ENCODE results near the gene SLC35G2. TPM values are rescaled to one million over a fixed set of nuclear protein-coding genes. Genes with fewer than 3 reads are reported as not detected.

SLC35G2 gene
- total RNA-seq, 1 experiment from 2014 or later = 6.6 TPM

- Histone ChIP-seq H3K23me2 (ENCODE audit: insufficient read length, low read depth, low read length, poor library complexity, severe bottlenecking) (peaks cover 14% of the 10 kb centered on the region), H3K79me2 (ENCODE audit: insufficient read depth, low read length) (peaks cover 5% of the 10 kb centered on the region; the same call in 1 of the 2 replicates), H4K20me1 (ENCODE audit: control insufficient read depth, insufficient read depth, insufficient read length) (no peaks in the 10 kb centered on the region), H2BK20ac (ENCODE audit: low read depth, low read length, poor library complexity, severe bottlenecking) (no peak within 1 kb of the TSS), H3K4me2 (ENCODE audit: insufficient read depth, insufficient read length, low read length) (peak within 1 kb of the TSS; percentile 81), H2BK15ac (ENCODE audit: low read depth, low read length) (no peak within 1 kb of the TSS), H3K27me3 (ENCODE audit: insufficient read depth, low read length) (no peaks in the 10 kb centered on the region), H3K14ac (ENCODE audit: insufficient read depth, low read length) (peak within 1 kb of the TSS; percentile 30), H3K9ac (ENCODE audit: extremely low read depth, insufficient read length, low read length) (peak within 1 kb of the TSS; percentile 77), H2BK12ac (ENCODE audit: insufficient read length, low read depth, low read length) (no peak within 1 kb of the TSS), H3K23ac (ENCODE audit: insufficient read length, low read depth, low read length) (no peak within 1 kb of the TSS), H4K8ac (replicated peaks; ENCODE audit: insufficient read length, low read depth, low read length) (no peak within 1 kb of the TSS), H4K5ac (ENCODE audit: insufficient read length, low read depth, low read length) (no peak within 1 kb of the TSS), H4K91ac (ENCODE audit: insufficient read length, low read depth, low read length) (no peak within 1 kb of the TSS), H2BK5ac (ENCODE audit: insufficient read length, low read length) (no peak within 1 kb of the TSS), H3K9me3 (ENCODE audit: control insufficient read depth, low read depth, low read length) (no peaks in the 10 kb centered on the region), H3K27ac (ENCODE audit: insufficient read length, low read depth, low read length) (no peak within 1 kb of the TSS), H3K18ac (ENCODE audit: insufficient read length, low read depth, low read length) (peak within 1 kb of the TSS; percentile 30), H3K79me1 (ENCODE audit: insufficient read depth, low read depth, low read length, poor library complexity, severe bottlenecking) (no peaks in the 10 kb centered on the region), H3K4ac (ENCODE audit: low read depth, low read length) (no peak within 1 kb of the TSS), H3K4me1 (ENCODE audit: insufficient read depth, low read length) (peaks cover 2% of the 10 kb centered on the region; the same call in 1 of the 2 replicates), H2BK120ac (ENCODE audit: low read depth, low read length, poor library complexity, severe bottlenecking) (no peak within 1 kb of the TSS), H2AK5ac (ENCODE audit: insufficient read length, low read length) (no peak within 1 kb of the TSS), H3T11ph (ENCODE audit: low read length) (no peak within 1 kb of the TSS), H3K56ac (ENCODE audit: insufficient read length, low read depth, low read length) (no peak within 1 kb of the TSS), H2AFZ (ENCODE audit: low read length) (no peak within 1 kb of the TSS)
- Mint-ChIP-seq H3K4me3 (peak within 1 kb of the TSS; percentile 86 to 96), H3K9me3 (no peaks in the 10 kb centered on the region), H3K4me1 (peaks cover 29 to 41% of the 10 kb centered on the region in 2 experiments), H3K27ac (peak within 1 kb of the TSS; percentile 93 to 97 (median 96)), H3K27me3 (ENCODE audit: low read depth) (no peaks in the 10 kb centered on the region), H3K36me3 (ENCODE audit: insufficient read depth in 1 of 3, low read depth in 3 of 3) (peaks cover 3 to 16% (median 7%) of the 10 kb centered on the region in 3 experiments; a peak in 4 of 7 replicates)
- WGBS (ENCODE audit: extremely low coverage, insufficient read length, low lambda C conversion rate) = no CpG with 5 or more reads among the region's 67 CpGs
- TF ChIP-seq, protein P1, sequence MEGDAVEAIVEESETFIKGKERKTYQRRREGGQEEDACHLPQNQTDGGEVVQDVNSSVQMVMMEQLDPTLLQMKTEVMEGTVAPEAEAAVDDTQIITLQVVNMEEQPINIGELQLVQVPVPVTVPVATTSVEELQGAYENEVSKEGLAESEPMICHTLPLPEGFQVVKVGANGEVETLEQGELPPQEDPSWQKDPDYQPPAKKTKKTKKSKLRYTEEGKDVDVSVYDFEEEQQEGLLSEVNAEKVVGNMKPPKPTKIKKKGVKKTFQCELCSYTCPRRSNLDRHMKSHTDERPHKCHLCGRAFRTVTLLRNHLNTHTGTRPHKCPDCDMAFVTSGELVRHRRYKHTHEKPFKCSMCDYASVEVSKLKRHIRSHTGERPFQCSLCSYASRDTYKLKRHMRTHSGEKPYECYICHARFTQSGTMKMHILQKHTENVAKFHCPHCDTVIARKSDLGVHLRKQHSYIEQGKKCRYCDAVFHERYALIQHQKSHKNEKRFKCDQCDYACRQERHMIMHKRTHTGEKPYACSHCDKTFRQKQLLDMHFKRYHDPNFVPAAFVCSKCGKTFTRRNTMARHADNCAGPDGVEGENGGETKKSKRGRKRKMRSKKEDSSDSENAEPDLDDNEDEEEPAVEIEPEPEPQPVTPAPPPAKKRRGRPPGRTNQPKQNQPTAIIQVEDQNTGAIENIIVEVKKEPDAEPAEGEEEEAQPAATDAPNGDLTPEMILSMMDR (conservative IDR thresholded peaks at IDR 0.05) = 0 out of 3 replicates have a peak, but pooled peaks have one; percentile 31
- peak; percentile 98 for DNase-seq
Observed at GRCh38 chr3:136861890-136862616, 43.1 kb downstream of the SLC35G2 start, which contains the start of gene NCK1. Gene NCK1, plus strand, starts transcription at chr3:136862208. Its CDS starts 65,794 bp downstream, at chr3:136928002.

Measured in H9 (cell line).